IPS-15b (cell line): ENCODE measurements around the gene AGPAT4.

ENCODE experiments used
- H3K27me3 ChIP-seq: one replicate; pipeline ENCODE4 v1.6.1; 2013; ENCODE audit warnings: low read length; ENCODE audit not compliant: control insufficient read depth, insufficient read depth
- H3K36me3 ChIP-seq: one replicate; pipeline ENCODE4 v1.6.1; 2013; ENCODE audit warnings: low read length; ENCODE audit not compliant: control insufficient read depth, insufficient read depth
- H3K4me1 ChIP-seq: one replicate; pipeline ENCODE4 v1.6.1; 2013; ENCODE audit warnings: mild to moderate bottlenecking, low read length; ENCODE audit not compliant: control insufficient read depth, insufficient read depth
- H3K4me3 ChIP-seq: one replicate; pipeline ENCODE4 v1.5.1; 2013; ENCODE audit warnings: low read depth, low read length
- H3K9ac ChIP-seq: one replicate; pipeline ENCODE4 v1.6.1; 2013; ENCODE audit warnings: low read depth, mild to moderate bottlenecking, low read length
- H3K9me3 ChIP-seq: one replicate; pipeline ENCODE4 v1.6.1; 2013; ENCODE audit warnings: mild to moderate bottlenecking, low read length; ENCODE audit not compliant: control insufficient read depth, insufficient read depth

Gene AGPAT4

GRCh38 chr6:161303628-161304340 lies 29.9 kb upstream of the AGPAT4 start:
- Histone ChIP-seq H3K36me3 (no peaks in the 10 kb centered on the region), H3K9ac (no peak overlapping the region), H3K27me3 (no peaks in the 10 kb centered on the region), H3K4me3 (no peak overlapping the region), H3K9me3 (no peaks in the 10 kb centered on the region), H3K4me1 (no peaks in the 10 kb centered on the region)

DNA sequence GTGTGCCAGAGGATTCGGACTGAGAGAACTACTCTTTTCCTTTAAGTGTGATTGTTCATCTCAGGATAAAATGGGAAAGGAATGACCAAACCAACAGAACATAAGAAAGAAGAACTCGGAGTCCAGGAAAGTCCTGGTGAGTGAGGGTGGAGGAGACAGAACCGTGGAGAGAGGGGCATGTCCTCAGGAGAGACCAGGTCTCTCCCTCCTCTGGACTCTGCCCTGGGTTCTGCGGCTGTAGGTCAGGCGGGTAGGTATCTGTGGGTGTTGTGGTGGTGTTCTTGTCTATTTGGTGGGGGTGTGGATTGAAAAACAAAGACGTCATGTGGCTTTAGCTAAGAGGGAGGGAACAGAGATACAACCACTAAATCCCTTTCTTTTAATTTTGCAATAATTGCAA lies 29.1 kb upstream of the AGPAT4 start:
- no peak overlapping the region for H3K9ac ChIP-seq
- H3K4me1 ChIP-seq, result no peaks in the 10 kb centered on the region
- H3K4me3 ChIP-seq, result no peak overlapping the region
- H3K36me3 ChIP-seq, result no peaks in the 10 kb centered on the region
- H3K9me3 ChIP-seq, result no peaks in the 10 kb centered on the region
- H3K27me3 ChIP-seq, result no peaks in the 10 kb centered on the region

- Histone ChIP-seq H3K9me3 (peaks cover 3% of the 10 kb centered on the region), H3K4me3 (no peak overlapping the region), H3K4me1 (no peaks in the 10 kb centered on the region), H3K36me3 (no peaks in the 10 kb centered on the region), H3K9ac (no peak overlapping the region), H3K27me3 (no peaks in the 10 kb centered on the region)
Measured at GRCh38 chr6:161301338-161301737, 27.5 kb upstream of the AGPAT4 start.

- no peaks in the 10 kb centered on the region for H3K36me3 ChIP-seq
- H3K9me3 ChIP-seq, result peaks cover 7% of the 10 kb centered on the region
- no peak overlapping the region for H3K4me3 ChIP-seq
- no peaks in the 10 kb centered on the region for H3K27me3 ChIP-seq
- no peaks in the 10 kb centered on the region for H3K4me1 ChIP-seq
- no peak overlapping the region for H3K9ac ChIP-seq
Measured at GRCh38 chr6:161300823-161301222, 27.0 kb upstream of the AGPAT4 start.

DNA sequence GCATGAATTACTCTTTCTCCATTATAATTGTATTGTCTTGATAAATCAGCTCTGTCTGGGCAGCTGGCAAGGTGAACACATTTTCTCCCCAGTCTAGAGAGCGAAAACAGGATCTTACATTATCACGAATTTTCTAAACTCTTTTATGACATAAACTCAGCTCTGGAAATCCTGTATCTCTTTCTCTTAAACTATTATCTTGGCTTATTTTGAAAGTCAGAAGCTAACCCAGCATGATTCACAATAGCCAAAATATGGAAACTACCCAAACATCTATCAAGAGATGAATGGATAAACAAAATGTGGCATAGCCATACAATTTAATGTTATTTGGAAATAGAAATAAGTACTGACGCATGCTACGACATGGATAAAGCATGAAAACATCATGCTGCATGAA lies 25.9 kb upstream of the AGPAT4 start:
- Histone ChIP-seq H3K27me3 (no peaks in the 10 kb centered on the region), H3K36me3 (no peaks in the 10 kb centered on the region), H3K9me3 (peaks cover 12% of the 10 kb centered on the region), H3K4me1 (no peaks in the 10 kb centered on the region), H3K4me3 (no peak overlapping the region), H3K9ac (no peak overlapping the region)

DNA sequence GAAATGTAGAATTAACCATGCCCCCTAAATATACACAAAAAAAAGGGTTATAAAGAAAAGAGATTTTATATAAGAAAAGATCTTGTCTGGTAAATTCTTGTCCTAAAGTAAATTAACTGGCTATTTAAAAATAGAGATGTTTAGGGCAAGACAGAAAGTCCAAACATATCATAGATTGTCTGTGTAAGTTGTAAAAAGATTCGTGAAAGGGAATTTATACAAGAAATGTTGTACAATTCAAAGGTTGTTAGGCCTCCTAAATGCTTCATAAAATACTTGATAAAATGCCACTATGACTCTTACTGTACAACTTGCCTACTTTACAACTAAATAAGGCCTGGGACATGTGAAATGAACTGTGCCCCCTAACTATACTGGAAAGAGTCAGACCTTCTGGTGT lies 21.9 kb upstream of the AGPAT4 start:
- no peak overlapping the region for H3K4me3 ChIP-seq
- H3K9ac ChIP-seq, result no peak overlapping the region
- no peaks in the 10 kb centered on the region for H3K36me3 ChIP-seq
- H3K9me3 ChIP-seq, result peaks cover 12% of the 10 kb centered on the region
- H3K4me1 ChIP-seq, result peaks cover 26% of the 10 kb centered on the region
- H3K27me3 ChIP-seq, result no peaks in the 10 kb centered on the region

- Histone ChIP-seq H3K4me3 (no peak overlapping the region), H3K9ac (no peak overlapping the region), H3K27me3 (no peaks in the 10 kb centered on the region), H3K9me3 (peaks cover 12% of the 10 kb centered on the region), H3K4me1 (peaks cover 26% of the 10 kb centered on the region), H3K36me3 (no peaks in the 10 kb centered on the region)
Measured at GRCh38 chr6:161292650-161293281, 18.9 kb upstream of the AGPAT4 start.

GRCh38 chr6:161292145-161292544 lies 18.3 kb upstream of the AGPAT4 start:
- H3K9ac ChIP-seq, result no peak overlapping the region
- no peaks in the 10 kb centered on the region for H3K27me3 ChIP-seq
- no peak overlapping the region for H3K4me3 ChIP-seq
- peaks cover 12% of the 10 kb centered on the region for H3K9me3 ChIP-seq
- peaks cover 27% of the 10 kb centered on the region for H3K4me1 ChIP-seq
- H3K36me3 ChIP-seq, result no peaks in the 10 kb centered on the region

GRCh38 chr6:161290751-161291150 lies 16.9 kb upstream of the AGPAT4 start:
- no peaks in the 10 kb centered on the region for H3K27me3 ChIP-seq
- no peak overlapping the region for H3K4me3 ChIP-seq
- H3K9me3 ChIP-seq, result peaks cover 5% of the 10 kb centered on the region
- no peak overlapping the region for H3K9ac ChIP-seq
- H3K4me1 ChIP-seq, result peaks cover 28% of the 10 kb centered on the region
- no peaks in the 10 kb centered on the region for H3K36me3 ChIP-seq

- H3K36me3 ChIP-seq, result no peaks in the 10 kb centered on the region
- no peaks in the 10 kb centered on the region for H3K27me3 ChIP-seq
- H3K9ac ChIP-seq, result no peak overlapping the region
- no peaks in the 10 kb centered on the region for H3K9me3 ChIP-seq
- no peak overlapping the region for H3K4me3 ChIP-seq
- peaks cover 2% of the 10 kb centered on the region for H3K4me1 ChIP-seq
Measured at GRCh38 chr6:161284653-161285052, 10.8 kb upstream of the AGPAT4 start.

- H3K9me3 ChIP-seq, result no peaks in the 10 kb centered on the region
- no peak overlapping the region for H3K9ac ChIP-seq
- H3K4me1 ChIP-seq, result no peaks in the 10 kb centered on the region
Measured at GRCh38 chr6:161281092-161281491, 7.2 kb upstream of the AGPAT4 start.

GRCh38 chr6:161279677-161280415 lies 6.0 kb upstream of the AGPAT4 start:
- no peak overlapping the region for H3K9ac ChIP-seq
- H3K4me3 ChIP-seq, result no peak overlapping the region
- no peaks in the 10 kb centered on the region for H3K4me1 ChIP-seq
- no peaks in the 10 kb centered on the region for H3K36me3 ChIP-seq
- no peaks in the 10 kb centered on the region for H3K9me3 ChIP-seq
- H3K27me3 ChIP-seq, result no peaks in the 10 kb centered on the region

More at GRCh38 chr6:161281092-161281491, 7.2 kb upstream of the AGPAT4 start:
- Histone ChIP-seq H3K4me3 (no peak overlapping the region), H3K27me3 (no peaks in the 10 kb centered on the region), H3K36me3 (no peaks in the 10 kb centered on the region)
